Glutamatergic neuron (in vitro differentiated cells): ENCODE measurements around the gene SLC5A5. TPM values are rescaled to one million over a fixed set of nuclear protein-coding genes. Genes with fewer than 3 reads are reported as not detected.

Experiments
- DNase-seq: peaks from one replicate; pipeline ENCODE4 v3.0.0; 2022
- H3K27ac Mint-ChIP-seq: one replicate; pipeline ENCODE4 v1.8.0; 2020; ENCODE audit warnings: mild to moderate bottlenecking, mixed read lengths, inconsistent platforms; ENCODE audit not compliant: unreplicated experiment
- H3K27me3 Mint-ChIP-seq: one replicate; pipeline ENCODE4 v1.8.0; 2020; ENCODE audit warnings: mild to moderate bottlenecking, moderate library complexity, mixed read lengths, inconsistent platforms; ENCODE audit not compliant: unreplicated experiment
- H3K36me3 Mint-ChIP-seq: one replicate; pipeline ENCODE4 v1.8.0; 2020; ENCODE audit warnings: mild to moderate bottlenecking, mixed read lengths, inconsistent platforms; ENCODE audit not compliant: unreplicated experiment
- H3K4me1 Mint-ChIP-seq: one replicate; pipeline ENCODE4 v1.8.0; 2020; ENCODE audit warnings: mild to moderate bottlenecking, low read depth, mixed read lengths, inconsistent platforms; ENCODE audit not compliant: unreplicated experiment
- H3K4me3 Mint-ChIP-seq: one replicate; pipeline ENCODE4 v1.8.0; 2020; ENCODE audit warnings: mild to moderate bottlenecking, mixed read lengths, inconsistent platforms; ENCODE audit not compliant: unreplicated experiment
- H3K9me3 Mint-ChIP-seq: one replicate; pipeline ENCODE4 v1.8.0; 2020; ENCODE audit warnings: mild to moderate bottlenecking, moderate library complexity, mixed read lengths, inconsistent platforms; ENCODE audit not compliant: unreplicated experiment
- total RNA-seq: library from RNA; stranded (reverse); fragmentation: NEBNext Ultra II Directional; extraction: Animal tissue kit (Norgen Biotek cat#: 25700); gene quantifications from one replicate; pipeline ENCODE4 v1.2.1, GENCODE V29; 2021; ENCODE audit not compliant: unreplicated experiment
- TF ChIP-seq, protein P1 (sequence below): fragments of 200-600 bp; sonication (generic); IDR thresholded peaks from one replicate; pipeline ENCODE4 v1.5.0; 2021; ENCODE audit not compliant: partially characterized antibody, unreplicated experiment

Gene SLC5A5
- total RNA-seq, 1 donor from 2014 or later: 4.3 TPM

GRCh38 chr19:17942582-17943273 lies 71.0 kb downstream of the SLC5A5 start:
- Mint-ChIP-seq H3K4me3 (no peak overlapping the region), H3K27me3 (peaks cover 12% of the 10 kb centered on the region), H3K9me3 (peaks cover 4% of the 10 kb centered on the region), H3K36me3 (no peaks in the 10 kb centered on the region), H3K27ac (peak overlapping the region; percentile 28), H3K4me1 (peaks cover 9% of the 10 kb centered on the region)
- TF ChIP-seq, protein P1, sequence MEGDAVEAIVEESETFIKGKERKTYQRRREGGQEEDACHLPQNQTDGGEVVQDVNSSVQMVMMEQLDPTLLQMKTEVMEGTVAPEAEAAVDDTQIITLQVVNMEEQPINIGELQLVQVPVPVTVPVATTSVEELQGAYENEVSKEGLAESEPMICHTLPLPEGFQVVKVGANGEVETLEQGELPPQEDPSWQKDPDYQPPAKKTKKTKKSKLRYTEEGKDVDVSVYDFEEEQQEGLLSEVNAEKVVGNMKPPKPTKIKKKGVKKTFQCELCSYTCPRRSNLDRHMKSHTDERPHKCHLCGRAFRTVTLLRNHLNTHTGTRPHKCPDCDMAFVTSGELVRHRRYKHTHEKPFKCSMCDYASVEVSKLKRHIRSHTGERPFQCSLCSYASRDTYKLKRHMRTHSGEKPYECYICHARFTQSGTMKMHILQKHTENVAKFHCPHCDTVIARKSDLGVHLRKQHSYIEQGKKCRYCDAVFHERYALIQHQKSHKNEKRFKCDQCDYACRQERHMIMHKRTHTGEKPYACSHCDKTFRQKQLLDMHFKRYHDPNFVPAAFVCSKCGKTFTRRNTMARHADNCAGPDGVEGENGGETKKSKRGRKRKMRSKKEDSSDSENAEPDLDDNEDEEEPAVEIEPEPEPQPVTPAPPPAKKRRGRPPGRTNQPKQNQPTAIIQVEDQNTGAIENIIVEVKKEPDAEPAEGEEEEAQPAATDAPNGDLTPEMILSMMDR: no peak
- DNase-seq: peak; percentile 46

GRCh38 chr19:17943274-17944221 lies 71.8 kb downstream of the SLC5A5 start:
- TF ChIP-seq, protein P1: no peak
- Mint-ChIP-seq H3K36me3 (no peaks in the 10 kb centered on the region), H3K27me3 (peaks cover 13% of the 10 kb centered on the region), H3K4me3 (no peak overlapping the region), H3K9me3 (peaks cover 4% of the 10 kb centered on the region), H3K27ac (no peak overlapping the region), H3K4me1 (peaks cover 9% of the 10 kb centered on the region)
- no peak for DNase-seq

- Mint-ChIP-seq H3K27ac (no peak overlapping the region), H3K27me3 (peaks cover 19% of the 10 kb centered on the region), H3K9me3 (peaks cover 8% of the 10 kb centered on the region), H3K4me1 (peaks cover 9% of the 10 kb centered on the region), H3K36me3 (no peaks in the 10 kb centered on the region), H3K4me3 (no peak overlapping the region)
- TF ChIP-seq, protein P1: no peak
- no peak for DNase-seq
These were observed 72.6 kb downstream of the SLC5A5 start for GRCh38 chr19:17944301-17944700.

Other genes starting within 250 kb of the SLC5A5 start
- 79.7 TPM for gene UNC13A, start 183.6 kb upstream of the SLC5A5 start, total RNA-seq
- gene MAP1S, start 152.5 kb upstream of the SLC5A5 start, total RNA-seq: 111 TPM
- gene FCHO1, start 120.5 kb upstream of the SLC5A5 start, total RNA-seq: 45.2 TPM
- not detected for gene B3GNT3, start 76.8 kb upstream of the SLC5A5 start, total RNA-seq
- not detected for gene INSL3, start 50.4 kb upstream of the SLC5A5 start, total RNA-seq
- gene JAK3, start 24.0 kb upstream of the SLC5A5 start, total RNA-seq: 1.3 TPM
- 1,135 TPM for gene RPL18A, start 12.0 kb upstream of the SLC5A5 start, total RNA-seq
- gene CCDC124, start 61.1 kb downstream of the SLC5A5 start, total RNA-seq: 87.9 TPM
- gene KCNN1, start 95.2 kb downstream of the SLC5A5 start, total RNA-seq: 91.1 TPM
- gene ARRDC2, start 136.2 kb downstream of the SLC5A5 start, total RNA-seq: 4.0 TPM
- gene IL12RB1, start 215.0 kb downstream of the SLC5A5 start, total RNA-seq: not detected
- 16.6 TPM for gene MAST3, start 225.8 kb downstream of the SLC5A5 start, total RNA-seq